ENCODE data around the gene C17orf58.

C17orf58 gene

DNA sequence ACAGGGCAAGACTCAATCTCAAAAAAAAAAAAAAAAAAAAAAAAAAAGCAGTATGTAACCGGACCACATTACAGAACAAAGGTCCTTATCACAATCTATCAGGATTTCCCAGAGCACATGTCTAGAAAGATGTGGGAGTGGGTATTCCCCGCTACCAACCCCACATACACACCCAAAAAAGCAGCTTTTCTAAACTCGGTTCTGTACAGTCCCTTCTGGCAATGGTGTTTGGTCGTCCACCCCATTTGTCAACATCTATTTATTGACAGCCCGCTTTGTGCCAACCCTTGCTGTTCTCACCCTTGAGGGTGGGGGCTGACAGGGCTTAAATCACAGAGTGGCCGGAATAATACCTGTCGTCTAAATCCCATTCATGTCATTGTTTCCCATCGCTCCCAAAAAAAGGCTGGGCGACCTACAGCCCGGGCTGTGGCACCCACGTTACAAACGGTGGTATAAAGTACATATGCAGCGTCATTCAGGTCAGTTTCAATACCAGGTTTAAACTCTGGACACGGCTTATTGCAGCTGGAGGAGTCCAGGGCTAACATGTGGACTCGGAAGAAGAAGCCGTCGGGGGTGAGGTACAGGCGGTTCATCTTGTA is 3.6 kb downstream of the C17orf58 start:
- TF ChIP-seq TAF1 (IDR thresholded peaks at IDR 0.05; ENCODE audit: low read depth) (no peak), TCF12 (IDR thresholded peaks at IDR 0.05; ENCODE audit: low read depth) (no peak), EP300 (IDR thresholded peaks at IDR 0.05; ENCODE audit: borderline replicate concordance) (no peak), CEBPB (IDR thresholded peaks at IDR 0.05) (no peak), EGR1 (IDR thresholded peaks at IDR 0.05) (no peak), RAD21 (IDR thresholded peaks at IDR 0.05; ENCODE audit: low read depth) (no peak), TEAD4 (IDR thresholded peaks at IDR 0.05) (no peak)
- TF ChIP-seq, protein P1, sequence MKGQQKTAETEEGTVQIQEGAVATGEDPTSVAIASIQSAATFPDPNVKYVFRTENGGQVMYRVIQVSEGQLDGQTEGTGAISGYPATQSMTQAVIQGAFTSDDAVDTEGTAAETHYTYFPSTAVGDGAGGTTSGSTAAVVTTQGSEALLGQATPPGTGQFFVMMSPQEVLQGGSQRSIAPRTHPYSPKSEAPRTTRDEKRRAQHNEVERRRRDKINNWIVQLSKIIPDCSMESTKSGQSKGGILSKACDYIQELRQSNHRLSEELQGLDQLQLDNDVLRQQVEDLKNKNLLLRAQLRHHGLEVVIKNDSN (IDR thresholded peaks at IDR 0.05) = no peak

DNA sequence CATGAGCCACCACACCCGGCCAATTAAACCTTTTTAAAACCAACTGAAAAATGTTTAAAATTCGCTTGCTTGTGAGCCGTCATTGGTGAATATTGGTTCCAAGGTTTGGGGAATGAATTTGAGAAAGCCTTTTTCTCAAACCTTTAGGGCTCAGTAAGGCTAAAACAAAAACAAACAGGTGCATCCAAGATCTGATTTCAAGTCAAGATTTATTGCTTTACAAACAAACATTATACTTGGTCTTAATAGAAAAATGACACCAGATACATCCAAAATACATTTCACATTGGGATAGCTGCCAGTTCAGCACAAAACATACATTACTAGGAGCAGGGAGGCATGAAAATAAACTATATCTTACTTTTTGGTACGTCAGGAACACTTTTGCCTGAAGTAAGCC is 5.4 kb downstream of the C17orf58 start:
- no peak for TF ChIP-seq TEAD4 (IDR thresholded peaks at IDR 0.05)
- no peak for TF ChIP-seq NFIC (IDR thresholded peaks at IDR 0.05)

DNA sequence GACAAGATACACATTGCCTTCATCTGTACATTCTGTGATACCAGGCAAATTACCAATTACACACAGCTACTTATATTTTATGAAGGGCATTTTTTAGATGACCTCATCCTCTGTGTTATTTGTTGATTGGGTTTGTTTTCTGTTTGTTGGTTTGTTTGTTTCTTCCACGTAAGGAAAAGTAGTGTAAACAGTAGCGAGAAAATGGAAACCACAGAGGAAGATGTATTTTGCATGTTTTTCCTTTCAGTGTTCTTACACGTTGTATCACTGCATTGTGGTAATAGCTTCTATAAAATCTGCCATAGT is 12.9 kb downstream of the C17orf58 start:
- TF ChIP-seq RAD21 (IDR thresholded peaks at IDR 0.05; ENCODE audit: low read depth) = no peak
- no peak for TF ChIP-seq EP300 (IDR thresholded peaks at IDR 0.05; ENCODE audit: borderline replicate concordance)
- TF ChIP-seq FOXM1 (IDR thresholded peaks at IDR 0.05; ENCODE audit: borderline replicate concordance, low read depth) = no peak
- TF ChIP-seq, protein P1 (IDR thresholded peaks at IDR 0.05) = no peak
- TF ChIP-seq ZBTB7A (IDR thresholded peaks at IDR 0.05; ENCODE audit: low read depth) = no peak
- TF ChIP-seq, protein P2, sequence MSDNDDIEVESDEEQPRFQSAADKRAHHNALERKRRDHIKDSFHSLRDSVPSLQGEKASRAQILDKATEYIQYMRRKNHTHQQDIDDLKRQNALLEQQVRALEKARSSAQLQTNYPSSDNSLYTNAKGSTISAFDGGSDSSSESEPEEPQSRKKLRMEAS (IDR thresholded peaks at IDR 0.05) = no peak
- TF ChIP-seq CEBPB (IDR thresholded peaks at IDR 0.05) = no peak
- no peak for TF ChIP-seq TAF1 (IDR thresholded peaks at IDR 0.05; ENCODE audit: low read depth)
- TF ChIP-seq EGR1 (IDR thresholded peaks at IDR 0.05) = no peak
- TF ChIP-seq NFIC (IDR thresholded peaks at IDR 0.05) = no peak

DNA sequence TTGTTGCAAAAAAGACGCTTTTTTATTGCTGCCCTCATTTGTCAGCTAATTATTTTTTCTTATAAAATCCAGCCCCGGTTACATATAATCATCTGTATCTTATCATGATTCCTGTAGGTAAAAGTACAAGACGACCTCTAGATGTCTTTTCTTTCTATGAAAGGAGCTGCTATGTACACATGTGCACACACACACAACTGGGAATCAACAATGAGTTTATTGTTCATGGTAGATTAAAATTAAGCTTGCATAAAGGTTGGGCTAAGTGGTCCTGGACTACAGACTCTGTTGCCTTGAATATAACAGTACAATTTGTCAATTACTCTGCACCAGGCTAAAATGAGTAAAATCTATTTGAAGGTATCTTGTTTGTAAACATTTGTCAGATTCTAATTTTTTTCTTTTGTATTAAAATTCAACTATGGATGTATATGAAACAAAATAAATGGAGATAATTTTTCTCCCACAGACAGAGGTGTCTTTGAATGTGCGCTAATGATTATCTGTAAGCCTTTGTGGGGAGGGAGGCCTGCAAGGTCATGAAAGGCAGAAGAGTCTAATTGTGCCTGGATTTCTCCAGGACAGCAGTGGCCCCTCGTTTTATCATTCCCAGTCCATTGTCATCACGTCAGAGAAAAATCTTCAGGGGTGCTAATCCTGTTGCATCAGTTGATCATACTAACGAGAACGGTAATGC is 13.4 kb downstream of the C17orf58 start:
- no peak for TF ChIP-seq TAF1 (IDR thresholded peaks at IDR 0.05; ENCODE audit: low read depth)
- TF ChIP-seq ZBTB7A (IDR thresholded peaks at IDR 0.05; ENCODE audit: low read depth) = no peak
- no peak for TF ChIP-seq YY1 (IDR thresholded peaks at IDR 0.05; ENCODE audit: low read depth)
- no peak for TF ChIP-seq RAD21 (IDR thresholded peaks at IDR 0.05; ENCODE audit: low read depth)
- TF ChIP-seq, protein P2 (IDR thresholded peaks at IDR 0.05) = no peak
- TF ChIP-seq NFIC (IDR thresholded peaks at IDR 0.05) = no peak
- TF ChIP-seq CEBPB (IDR thresholded peaks at IDR 0.05) = no peak
- TF ChIP-seq, protein P3, sequence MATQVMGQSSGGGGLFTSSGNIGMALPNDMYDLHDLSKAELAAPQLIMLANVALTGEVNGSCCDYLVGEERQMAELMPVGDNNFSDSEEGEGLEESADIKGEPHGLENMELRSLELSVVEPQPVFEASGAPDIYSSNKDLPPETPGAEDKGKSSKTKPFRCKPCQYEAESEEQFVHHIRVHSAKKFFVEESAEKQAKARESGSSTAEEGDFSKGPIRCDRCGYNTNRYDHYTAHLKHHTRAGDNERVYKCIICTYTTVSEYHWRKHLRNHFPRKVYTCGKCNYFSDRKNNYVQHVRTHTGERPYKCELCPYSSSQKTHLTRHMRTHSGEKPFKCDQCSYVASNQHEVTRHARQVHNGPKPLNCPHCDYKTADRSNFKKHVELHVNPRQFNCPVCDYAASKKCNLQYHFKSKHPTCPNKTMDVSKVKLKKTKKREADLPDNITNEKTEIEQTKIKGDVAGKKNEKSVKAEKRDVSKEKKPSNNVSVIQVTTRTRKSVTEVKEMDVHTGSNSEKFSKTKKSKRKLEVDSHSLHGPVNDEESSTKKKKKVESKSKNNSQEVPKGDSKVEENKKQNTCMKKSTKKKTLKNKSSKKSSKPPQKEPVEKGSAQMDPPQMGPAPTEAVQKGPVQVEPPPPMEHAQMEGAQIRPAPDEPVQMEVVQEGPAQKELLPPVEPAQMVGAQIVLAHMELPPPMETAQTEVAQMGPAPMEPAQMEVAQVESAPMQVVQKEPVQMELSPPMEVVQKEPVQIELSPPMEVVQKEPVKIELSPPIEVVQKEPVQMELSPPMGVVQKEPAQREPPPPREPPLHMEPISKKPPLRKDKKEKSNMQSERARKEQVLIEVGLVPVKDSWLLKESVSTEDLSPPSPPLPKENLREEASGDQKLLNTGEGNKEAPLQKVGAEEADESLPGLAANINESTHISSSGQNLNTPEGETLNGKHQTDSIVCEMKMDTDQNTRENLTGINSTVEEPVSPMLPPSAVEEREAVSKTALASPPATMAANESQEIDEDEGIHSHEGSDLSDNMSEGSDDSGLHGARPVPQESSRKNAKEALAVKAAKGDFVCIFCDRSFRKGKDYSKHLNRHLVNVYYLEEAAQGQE (IDR thresholded peaks at IDR 0.05; ENCODE audit: low read depth) = no peak
- TF ChIP-seq EGR1 (IDR thresholded peaks at IDR 0.05) = no peak
- no peak for TF ChIP-seq TCF12 (IDR thresholded peaks at IDR 0.05; ENCODE audit: low read depth)
- TF ChIP-seq TEAD4 (IDR thresholded peaks at IDR 0.05) = no peak
- TF ChIP-seq, protein P1 (IDR thresholded peaks at IDR 0.05) = no peak

DNA sequence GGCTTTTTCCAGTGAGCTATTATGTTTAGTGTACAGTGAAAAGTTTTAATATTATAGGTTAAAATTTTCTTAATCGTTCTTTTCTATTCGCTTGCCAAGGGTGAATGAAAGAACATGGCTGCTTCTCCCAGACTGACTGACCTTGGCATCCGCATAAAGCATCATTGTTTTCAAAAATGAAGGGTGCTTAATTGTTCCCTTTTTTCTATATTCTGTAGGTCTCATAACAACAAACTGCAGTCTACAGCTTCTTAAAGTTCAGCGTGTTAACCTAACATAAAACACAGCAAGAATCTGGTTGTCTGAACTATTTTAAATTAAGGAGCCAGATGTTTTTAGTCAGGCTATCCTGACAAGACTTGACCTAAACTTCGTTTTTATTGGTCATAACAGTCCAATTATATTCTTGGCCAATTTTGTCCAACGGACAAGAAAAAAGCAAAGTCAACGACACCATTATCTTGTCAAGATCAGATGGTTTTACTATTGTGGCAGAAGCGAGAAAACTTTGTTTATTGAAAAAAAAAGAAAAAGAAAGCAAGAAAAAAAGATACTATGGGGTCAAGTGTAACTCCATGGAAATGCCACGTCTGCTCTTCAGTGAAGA is 14.1 kb downstream of the C17orf58 start:
- TF ChIP-seq, protein P2 (IDR thresholded peaks at IDR 0.05) = no peak
- TF ChIP-seq EP300 (IDR thresholded peaks at IDR 0.05; ENCODE audit: borderline replicate concordance) (no peak), NFIC (IDR thresholded peaks at IDR 0.05) (no peak), TEAD4 (IDR thresholded peaks at IDR 0.05) (no peak), ZBTB7A (IDR thresholded peaks at IDR 0.05; ENCODE audit: low read depth) (no peak), FOXM1 (IDR thresholded peaks at IDR 0.05; ENCODE audit: borderline replicate concordance, low read depth) (no peak), CREB1 (IDR thresholded peaks at IDR 0.05; ENCODE audit: low read depth) (no peak), EGR1 (IDR thresholded peaks at IDR 0.05) (no peak), RAD21 (IDR thresholded peaks at IDR 0.05; ENCODE audit: low read depth) (no peak), TCF12 (IDR thresholded peaks at IDR 0.05; ENCODE audit: low read depth) (no peak), YY1 (IDR thresholded peaks at IDR 0.05; ENCODE audit: low read depth) (no peak), CEBPB (IDR thresholded peaks at IDR 0.05) (no peak), TAF1 (IDR thresholded peaks at IDR 0.05; ENCODE audit: low read depth) (no peak)
- TF ChIP-seq, protein P1 (IDR thresholded peaks at IDR 0.05) = no peak
- TF ChIP-seq, protein P3 (IDR thresholded peaks at IDR 0.05; ENCODE audit: low read depth) = no peak
